ENCODE results near the gene SPTBN4.

DNA sequence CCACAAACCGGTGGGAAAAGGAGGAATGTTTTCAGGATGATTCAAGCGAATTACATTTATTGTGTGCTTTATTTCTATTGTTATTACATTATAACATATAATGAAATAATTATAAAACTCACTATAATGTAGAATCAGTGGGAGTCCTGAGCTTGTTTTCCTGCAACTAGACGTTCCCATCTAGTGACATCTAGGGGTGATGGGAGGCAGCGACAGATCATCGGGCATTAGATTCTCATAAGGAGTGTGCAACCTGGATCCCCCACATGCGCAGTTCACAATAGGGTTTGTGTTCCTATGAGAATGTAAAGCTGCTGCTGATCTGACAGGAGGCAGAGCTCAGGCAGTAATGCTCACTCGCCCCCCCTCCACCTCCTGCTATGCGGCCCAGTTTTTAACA is 54.5 kb downstream of the SPTBN4 start:
- TF ChIP-seq, protein P1, sequence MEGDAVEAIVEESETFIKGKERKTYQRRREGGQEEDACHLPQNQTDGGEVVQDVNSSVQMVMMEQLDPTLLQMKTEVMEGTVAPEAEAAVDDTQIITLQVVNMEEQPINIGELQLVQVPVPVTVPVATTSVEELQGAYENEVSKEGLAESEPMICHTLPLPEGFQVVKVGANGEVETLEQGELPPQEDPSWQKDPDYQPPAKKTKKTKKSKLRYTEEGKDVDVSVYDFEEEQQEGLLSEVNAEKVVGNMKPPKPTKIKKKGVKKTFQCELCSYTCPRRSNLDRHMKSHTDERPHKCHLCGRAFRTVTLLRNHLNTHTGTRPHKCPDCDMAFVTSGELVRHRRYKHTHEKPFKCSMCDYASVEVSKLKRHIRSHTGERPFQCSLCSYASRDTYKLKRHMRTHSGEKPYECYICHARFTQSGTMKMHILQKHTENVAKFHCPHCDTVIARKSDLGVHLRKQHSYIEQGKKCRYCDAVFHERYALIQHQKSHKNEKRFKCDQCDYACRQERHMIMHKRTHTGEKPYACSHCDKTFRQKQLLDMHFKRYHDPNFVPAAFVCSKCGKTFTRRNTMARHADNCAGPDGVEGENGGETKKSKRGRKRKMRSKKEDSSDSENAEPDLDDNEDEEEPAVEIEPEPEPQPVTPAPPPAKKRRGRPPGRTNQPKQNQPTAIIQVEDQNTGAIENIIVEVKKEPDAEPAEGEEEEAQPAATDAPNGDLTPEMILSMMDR (IDR thresholded peaks at IDR 0.05) = no peak
- TF ChIP-seq POLR2A (IDR thresholded peaks at IDR 0.05) = no peak

Measured in body of pancreas (tissue), 4 donors.